Activated T-cell treated with anti-CD3 and anti-CD28 coated beads for 24 hours (primary cell): Measurements from ENCODE around the gene PSMC1.

ENCODE experiments used
- DNase-seq: peaks from one replicate; pipeline ENCODE4 v3.0.0-alpha.2; 2020; ENCODE audit warnings: low read depth

PSMC1 gene

DNA sequence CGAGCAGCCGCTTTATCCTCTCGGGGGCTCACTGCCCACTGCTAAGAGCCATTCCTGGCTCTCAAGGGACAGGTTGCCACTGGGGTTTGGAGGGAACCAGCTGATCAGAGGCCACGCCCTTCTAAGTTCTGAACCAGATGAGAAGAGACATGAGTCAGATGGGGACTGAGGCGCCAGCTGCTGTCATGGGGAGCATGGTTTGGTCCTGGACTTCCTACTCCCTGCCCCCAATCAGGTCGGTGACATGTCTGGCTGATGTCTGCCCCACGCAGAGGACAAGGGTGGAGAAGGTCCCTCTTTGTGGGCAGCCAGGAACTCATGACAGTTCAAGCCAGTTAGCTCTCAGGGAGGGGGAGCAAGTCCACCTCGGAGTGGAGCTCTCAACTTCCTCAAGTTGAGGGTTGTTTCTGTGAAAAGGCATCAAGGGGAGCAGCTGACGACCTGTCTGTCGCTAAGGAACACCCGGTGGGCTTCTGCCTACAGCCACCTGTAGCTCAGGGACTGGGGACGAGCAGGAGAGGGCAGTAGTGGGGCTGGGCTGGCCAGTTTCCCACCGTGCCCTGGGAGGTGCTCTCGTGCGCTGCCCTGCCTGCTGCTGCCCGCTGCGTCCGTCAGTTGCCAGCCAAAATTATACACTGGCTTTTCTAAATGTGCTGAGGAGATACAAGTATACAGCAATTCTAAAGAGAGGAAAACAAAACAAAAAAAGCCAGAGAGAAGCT is 20.5 kb downstream of the PSMC1 start:
- no peak for DNase-seq

DNA sequence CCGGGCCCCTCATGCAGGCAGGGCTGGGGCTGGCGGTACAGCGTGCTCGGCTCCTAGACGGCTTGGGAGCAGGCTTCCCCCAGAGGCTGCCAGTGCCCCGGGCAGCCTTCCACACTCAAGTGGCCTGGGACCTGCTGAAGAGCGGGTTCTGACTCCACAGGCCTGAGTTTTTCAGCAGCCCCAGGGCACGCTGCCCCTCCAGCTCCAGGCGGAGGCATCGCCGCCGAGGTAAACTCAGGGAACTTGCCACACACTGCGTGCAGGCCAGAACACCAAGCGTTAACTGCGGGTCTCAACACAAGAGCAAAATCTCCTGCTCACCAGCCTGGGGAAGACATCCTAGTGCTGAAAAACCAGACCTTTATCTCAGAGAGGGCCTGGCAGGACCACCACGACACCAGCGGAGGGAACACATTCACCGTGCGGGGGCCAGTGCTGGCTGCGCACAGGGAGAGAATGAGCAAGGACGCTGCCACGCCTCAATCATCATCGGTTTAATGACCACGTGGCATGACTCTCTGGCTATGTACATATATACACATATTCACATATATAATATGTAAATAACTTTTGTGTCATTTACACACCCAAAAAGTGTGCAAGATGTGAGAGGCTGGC is 21.3 kb downstream of the PSMC1 start:
- no peak for DNase-seq

DNA sequence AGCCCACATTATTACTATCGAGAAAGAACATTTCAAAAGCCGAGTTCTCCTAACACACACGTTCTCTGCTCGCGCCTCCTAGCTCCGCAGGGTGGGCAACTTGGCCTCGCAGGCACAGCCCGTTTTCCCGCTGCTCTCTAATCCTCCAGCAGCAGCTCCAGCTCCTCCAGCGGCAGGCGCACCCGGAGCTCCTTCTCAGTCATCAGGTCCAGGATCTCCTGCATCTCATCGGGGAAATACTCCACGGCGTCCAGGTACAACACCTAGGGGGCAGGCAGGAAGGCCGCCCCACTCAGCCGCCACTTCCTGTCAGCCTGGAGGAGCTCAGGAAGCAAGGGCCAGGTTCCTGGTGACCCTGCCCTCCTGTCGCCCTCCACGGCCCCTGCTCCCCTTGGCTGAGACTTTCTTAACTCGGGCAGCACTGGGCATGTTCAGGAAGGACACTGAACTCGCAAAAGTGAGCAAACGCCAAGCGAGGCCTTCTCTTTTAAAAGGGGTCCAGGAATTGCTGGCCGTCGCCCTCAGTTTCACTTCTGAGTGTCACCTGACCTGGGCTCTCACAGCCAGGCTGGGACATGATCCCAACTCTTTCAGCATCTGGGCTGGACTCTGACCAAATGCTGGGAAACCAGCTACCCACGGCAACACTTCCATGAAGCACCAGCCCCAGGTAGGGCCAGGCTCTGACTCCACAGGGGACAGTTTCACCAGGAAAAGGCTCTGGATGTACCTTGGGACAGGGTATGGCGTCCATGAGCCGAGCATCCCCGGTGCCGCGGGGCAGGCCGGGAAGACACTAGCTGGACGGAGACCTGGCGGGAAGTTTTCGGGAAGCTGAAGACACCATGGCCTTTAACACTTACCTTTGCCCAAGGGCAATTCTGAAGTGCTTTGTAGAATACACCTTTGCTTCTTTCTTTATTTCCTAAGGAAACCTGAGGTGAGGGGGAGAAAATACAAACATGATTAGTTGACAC is 22.1 kb downstream of the PSMC1 start:
- DNase-seq: no peak

DNA sequence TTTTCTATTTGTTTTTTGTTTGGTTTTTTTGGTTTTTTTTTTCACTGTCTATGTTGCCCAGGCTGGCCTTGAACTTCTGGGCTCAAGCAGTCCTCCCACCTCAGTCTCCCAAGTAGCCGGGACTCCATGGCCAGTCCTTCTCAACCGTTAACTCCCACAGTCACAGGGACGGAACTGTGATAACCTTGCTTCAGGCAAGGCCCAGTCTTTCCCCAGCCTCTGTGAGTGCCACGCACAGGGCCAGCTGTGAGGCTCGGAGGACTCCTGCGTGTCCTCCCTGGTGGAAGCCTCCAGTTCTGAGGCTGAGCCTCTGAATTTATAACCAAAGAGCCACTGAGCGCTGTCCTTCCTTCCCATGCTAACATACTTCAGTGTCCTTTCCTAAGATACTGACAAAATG is 23.7 kb downstream of the PSMC1 start:
- DNase-seq: no peak

DNA sequence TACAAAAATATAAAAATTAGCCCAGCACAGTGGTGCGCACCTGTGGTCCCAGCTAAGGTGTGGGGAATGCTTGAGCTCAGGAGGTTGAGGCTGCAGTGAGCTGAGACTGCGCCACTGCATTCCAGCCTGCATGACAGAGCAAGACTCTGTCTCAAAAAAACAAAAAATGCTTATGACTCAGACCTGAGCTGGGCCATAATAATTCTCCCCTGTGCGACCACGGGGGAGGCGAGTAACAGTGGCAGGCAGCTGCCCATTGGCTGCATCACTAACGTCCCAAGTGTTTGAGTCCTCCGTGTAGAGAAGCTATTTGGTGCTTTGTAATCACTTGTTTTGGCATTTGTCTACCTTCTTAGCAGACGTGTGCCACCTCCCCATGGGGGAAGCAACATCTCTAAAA is 24.9 kb downstream of the PSMC1 start:
- no peak for DNase-seq

DNA sequence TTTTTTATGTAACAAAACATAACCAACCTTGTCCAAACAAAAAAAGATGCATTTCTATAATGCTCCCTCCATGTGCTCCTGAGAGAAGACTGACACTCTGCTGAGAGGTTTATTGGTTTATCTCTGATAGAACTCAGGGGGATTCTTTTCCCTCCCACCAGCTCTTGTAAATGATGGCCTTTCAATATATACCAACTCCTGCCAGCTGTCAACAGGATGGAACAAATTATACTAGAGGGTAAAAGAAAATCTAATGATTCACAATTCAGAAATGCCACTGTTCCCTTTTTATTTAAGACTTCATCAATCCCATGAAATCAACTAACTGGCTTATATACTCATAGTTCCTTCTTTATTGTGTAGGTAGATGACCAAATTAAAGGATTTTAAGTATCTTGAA is 25.4 kb downstream of the PSMC1 start:
- no peak for DNase-seq

DNA sequence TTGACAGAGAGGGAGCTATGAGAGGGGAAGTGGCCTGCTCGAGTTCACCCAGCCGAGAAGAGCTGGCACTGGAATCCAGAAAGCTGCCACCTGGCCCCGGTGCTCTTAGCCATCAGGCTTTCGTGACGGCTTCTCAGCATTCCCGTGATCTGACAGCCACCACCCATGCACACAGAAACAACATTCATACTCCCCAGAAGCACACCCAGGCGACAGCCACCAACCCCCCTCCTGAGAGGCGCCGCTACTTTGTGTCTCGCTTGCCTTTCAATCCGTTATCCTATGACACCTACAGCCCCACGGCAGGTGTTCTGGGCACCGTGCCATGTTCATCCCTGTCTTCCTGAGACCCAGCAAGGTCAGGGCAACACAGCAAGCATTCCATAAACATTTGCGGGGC is 31.4 kb downstream of the PSMC1 start:
- DNase-seq: no peak

DNA sequence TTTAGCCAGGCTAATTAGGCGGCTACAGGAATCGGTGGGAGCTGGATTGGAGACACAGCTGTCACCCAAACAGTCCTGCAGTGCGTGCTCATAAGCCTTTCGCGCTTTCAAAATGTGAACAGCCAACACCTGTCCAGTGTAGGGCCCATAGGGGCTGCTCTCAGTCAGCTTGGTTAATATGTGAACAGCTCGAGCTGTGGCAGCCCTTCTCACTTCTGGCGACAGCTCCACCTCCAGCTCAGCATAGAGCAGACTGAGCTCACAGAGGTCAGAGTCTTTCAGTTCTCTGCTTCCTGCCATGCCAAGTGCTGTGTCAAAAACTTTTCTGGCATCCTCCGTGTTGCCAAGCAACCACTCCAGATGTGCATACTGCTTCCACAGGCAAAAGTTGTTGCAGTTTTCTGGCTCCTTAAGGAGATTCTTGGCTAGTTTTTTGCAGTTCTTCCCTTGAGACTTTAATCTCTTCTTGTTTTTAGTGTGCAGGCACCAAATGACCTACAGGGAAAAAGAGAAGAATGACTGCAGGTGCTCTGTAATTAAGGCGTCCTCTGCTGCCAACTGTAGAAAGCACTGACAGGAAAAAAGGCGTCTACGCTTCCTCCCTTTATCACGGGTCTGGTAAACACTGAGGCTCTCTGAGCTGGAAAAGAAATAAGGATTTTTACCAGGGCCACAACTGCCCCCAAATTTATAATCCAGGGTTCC is 32.5 kb downstream of the PSMC1 start:
- no peak for DNase-seq

DNA sequence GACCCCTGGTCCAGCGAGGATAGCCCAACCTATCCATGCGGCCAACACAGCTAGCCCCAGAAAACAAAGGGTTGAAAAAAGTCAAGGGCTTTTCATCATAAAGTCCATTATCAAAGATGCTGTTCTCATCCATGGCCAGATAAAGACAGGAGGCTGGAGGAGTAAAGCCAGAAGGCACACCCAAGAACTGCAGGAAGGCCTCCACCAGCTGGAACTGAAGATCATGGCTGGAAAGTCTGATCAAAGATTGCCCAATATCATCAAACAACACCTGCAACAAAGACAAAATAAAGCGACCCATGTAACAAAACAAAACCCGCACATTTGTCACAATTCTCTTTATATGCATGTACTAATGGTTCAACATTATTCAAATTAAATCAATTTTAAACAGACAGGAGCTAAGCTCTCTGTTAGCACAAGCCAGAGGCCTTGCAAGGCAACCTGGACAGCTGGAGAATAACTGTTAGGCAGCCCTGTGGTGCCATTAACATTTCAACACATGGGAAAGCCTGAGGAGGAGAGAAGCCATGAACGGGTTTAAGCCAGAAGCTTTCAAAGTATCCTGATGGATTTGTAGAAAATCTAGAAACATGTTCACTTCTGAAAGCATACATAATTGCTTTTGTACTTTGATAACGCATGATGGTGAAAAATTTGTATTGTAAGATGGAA is 34.1 kb downstream of the PSMC1 start:
- no peak for DNase-seq

DNA sequence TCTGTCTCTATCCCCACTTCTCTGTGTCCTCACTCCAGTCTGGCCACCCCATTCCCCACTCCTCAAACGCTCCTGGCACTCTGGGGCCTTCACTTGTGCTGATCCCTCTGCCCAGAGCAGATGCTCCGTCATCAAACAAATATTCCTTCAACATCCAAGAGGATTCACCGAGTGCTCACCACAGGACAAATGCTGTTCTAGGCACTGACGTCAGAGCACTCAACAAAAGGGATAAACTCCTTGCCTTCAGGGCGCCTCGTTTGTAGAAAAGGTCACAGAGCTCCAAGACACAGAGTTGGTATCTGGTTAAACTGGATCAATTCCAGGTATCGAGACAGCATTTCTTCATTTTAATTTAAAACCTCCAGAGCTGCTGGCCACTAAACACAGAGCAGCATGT is 35.3 kb downstream of the PSMC1 start:
- no peak for DNase-seq

DNA sequence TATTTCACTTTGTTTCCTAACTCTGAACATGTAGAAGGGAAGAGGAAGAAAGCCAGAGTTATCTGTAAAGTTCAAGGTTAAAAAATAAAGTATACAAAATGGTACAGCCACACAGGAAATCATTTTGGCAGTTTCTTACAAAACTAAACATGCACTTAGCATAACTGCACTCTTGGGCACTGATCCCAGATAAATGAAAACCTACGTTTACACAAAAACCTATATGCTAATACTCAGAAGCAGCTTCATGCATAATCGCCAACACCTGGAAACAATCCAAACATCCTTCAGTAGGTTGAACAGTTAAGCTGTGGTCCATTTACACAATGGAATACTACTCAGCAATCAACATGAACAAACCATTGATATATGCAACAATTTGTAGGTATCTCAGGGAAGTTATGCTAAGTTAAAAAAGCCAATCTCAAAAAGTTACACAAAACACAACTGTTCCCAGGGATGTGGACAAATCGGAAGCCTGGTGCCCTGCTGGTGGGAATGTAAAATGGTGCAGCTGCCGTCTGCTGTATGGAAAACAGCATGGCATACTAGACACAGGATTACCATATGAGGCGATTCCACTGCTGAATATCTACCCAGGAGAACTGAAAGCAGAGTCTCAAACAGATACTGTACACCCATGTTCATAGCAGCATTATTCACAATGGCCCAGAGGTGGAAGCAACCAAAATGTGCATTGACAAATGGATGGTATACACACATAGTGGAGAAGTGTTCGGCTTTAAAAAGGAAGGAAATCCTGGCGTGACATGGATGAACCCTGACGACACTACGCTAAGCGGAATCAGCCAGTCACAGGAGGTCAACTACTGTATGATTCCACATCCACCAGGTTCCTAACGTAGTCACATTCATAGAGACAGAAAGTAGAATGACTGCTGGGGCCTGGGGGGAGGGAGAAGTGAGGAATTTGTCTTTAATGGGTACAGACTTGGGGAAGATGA is 37.7 kb downstream of the PSMC1 start:
- no peak for DNase-seq

DNA sequence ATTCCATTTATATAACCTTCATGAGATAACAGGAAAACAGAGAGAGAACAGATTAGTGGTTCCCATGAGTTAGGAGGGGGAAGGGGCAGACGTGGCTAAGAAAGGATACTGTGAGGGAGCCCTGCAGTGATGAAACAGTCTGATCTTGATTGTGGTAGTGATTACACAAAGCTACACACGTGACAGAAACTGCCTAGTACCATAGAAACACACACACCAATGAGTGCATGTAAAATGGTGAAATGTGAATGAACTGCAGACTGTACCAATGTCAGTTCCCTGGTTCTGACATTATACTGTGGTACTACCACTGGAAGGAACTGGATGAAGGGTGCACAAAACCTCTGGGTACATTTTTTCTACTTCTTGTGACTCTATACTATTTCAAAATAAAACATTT is 38.5 kb downstream of the PSMC1 start:
- no peak for DNase-seq

DNA sequence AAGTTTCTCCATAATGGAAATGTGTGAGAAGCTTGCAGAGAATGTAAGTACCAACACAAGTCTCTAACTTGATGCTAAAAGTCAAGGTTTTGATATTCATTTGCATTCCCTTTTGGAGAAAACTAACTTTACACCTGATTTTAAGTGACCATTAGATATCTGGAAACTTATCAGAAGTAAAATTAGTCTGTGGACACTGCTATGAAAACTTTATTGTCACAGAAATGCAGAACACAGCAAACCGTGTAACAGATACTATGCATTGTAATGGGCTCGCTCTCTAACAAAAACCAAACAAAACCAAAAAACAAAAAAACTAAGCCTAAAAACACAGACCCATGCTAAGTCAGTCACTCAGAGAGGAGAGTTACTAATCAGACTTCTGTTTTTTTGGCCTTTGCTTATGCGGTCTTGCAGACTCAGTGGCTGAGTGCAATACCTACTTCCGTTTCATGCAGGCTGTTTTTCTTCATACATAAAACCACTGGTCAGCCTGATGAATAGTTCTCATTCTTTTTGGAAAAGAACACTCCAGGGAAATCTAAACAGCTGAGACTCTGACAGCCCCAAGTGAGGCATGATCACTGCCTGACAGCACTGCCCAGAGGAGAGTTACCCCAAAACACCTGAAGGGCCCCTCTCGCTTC is 39.6 kb downstream of the PSMC1 start:
- DNase-seq: no peak

DNA sequence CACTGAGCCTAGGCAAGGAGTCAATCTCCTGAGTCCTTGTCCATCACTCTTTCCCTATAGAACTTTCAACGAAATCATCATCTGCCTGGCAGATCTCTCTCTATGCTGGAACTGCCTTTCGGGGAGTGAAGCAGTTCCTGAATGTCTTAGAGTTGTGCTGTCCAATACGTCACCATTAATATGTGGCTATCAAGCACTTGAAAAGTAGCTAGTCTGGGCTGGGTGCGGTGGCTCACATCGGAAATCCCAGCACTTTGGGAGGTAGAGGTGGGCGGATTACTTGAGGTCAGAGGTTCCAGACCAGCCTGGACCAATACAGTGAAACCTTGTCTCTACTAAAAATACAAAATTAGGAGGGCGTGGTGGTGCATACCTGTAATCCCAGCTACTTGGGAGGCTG is 40.3 kb downstream of the PSMC1 start:
- DNase-seq: no peak

DNA sequence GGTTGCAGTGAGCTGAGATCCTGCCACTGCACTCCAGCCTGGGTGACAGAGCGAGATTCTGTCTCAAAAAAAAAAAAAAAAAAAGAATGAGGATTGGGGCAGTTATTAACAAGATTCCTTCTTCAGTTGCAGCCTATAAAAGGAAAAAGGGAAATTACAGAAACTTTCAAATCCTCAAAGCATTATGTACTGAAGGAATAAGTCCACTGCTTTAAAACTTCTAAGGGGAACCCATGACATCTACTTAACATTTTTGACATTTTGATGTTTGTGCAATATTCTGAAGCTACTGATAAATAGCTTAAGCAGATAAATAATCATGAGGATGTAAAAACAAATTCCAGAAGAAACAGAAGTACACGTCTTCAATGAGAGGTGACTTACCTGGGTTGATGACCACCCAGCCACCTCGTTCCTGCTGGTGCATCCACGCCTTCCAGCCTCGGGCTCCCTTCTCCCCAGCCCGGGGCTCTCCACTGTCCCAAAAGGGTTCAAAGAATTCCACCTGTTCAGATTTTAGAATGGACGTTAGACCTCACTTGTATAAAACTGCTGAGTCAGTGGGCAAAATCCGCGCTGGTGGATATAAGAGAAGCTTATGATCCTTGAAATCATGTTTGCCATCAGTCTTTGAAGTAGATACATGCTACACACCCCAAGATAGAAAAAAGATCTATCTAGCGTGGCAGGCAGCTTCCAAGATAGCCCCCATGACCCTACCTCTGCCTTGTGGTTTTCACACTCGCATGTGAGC is 41.7 kb downstream of the PSMC1 start:
- no peak for DNase-seq

DNA sequence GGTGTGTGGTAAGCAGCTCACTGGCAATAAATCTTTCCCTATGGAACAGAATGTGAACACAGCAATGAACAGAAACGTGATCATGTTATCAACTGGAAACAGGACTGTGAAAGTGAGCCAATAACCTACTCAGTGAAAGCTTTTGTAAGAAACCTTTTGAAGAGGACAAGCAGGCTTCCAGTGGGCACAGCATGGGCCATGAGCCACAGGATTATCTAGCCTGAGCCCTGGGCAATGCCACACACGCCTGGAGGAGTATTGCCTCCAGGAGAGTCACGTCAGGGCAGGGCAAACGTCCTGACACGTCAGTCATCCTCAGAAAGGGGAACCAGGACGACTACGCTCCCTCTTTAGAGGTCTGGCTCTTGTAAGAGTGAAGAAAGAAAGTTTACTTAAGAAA is 43.1 kb downstream of the PSMC1 start:
- DNase-seq: no peak

DNA sequence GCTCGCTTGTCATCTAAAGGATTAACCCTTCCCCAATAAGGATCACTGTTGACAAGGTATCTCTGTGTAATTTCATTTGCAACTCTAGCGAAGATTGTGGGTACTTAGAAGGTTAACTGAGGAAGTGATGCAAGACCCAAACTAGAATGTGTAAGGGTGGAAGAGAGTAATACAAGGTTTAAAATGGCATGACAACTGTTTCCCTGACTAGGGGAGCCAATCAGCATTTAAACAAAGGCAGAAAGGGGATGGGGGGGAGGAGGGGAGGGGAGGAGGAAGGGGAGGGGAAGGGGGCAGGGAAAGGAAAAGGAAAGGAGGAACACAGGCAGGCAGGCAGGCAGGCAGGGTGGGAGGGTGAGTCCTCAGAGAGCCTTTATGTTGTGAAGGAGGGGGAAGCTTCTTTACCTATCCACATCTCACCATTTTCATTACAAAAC is 44.3 kb downstream of the PSMC1 start:
- DNase-seq: no peak

DNA sequence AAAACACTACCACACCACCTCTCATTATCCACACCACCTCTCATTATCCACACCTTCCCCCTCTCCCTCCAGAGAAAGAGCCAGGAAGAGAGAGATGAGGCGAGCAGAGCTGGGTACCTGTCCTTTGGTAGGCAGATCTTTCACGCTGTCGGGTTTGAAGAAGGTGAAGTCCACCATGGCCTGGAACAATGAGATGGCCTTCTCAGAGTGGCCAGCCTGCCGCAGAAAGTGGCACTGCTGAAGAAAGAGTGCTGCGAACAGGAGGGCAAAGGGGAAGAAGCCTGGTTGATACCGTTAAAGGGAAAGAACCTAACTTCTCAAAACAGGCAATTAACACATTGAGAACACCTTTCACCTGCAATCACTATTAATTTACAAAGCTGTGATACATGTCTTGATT is 44.8 kb downstream of the PSMC1 start:
- no peak for DNase-seq

DNA sequence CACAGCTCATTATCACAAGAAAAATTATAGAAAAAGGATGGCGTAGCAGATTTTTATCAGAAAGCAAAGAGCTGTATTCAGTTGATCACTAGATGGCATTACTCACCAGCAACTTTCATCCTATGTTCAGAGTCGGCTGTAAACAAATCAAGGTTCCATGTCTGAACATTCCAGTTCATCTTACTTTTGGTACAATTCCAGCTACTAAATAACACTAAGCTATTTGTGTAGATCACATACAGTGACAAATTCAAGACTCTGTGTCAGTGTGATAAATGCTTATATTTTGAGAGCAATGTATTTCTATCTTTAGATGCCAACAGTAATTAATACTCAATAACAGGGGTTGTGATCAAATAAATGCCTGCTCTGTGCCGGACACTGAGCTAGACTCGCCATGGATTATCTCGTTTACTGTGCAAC is 45.3 kb downstream of the PSMC1 start:
- DNase-seq: no peak
